Left kidney (tissue), 2 donors: ENCODE measurements around the gene ENSA. TPM values are rescaled to one million over a fixed set of nuclear protein-coding genes. Genes with fewer than 3 reads are reported as not detected.
"Not testable (repeated sequence)": the region's sequence is repeated elsewhere in the genome, so short reads cannot be mapped to it uniquely, and the experiment has no call there.

Experiments used
- DNase-seq: peaks from one replicate; pipeline ENCODE4 v3.0.0-alpha.2; 2013
- polyA plus RNA-seq: library from polyadenylated mRNA; unstranded; fragments of 120-200 nt; gene quantifications from one replicate; pipeline ENCODE4 v1.2.1, GENCODE V29; 2013; ENCODE audit not compliant: insufficient read length

ENSA gene
- polyA plus RNA-seq, 1 donor = 224 TPM

DNA sequence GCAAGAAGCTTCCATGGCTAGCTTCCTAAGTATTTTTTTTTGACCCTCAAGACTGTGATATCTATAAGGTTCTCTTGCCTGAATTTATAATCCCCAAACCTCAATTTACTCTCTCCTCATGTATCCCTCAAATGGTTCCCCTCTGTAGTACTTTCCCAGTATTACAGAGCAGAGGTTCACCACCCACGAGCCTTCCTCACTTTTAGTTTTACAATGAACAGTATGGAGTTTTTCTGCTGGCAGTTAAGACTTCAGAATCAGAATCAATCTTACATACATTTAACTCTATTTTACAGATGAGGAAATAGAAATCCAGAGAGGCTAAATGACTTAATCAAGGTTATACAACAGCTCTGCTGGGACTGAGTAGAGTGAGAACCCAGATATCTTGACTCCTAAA lies 4.9 kb downstream of the ENSA start:
- DNase-seq = not testable (repeated sequence)

DNA sequence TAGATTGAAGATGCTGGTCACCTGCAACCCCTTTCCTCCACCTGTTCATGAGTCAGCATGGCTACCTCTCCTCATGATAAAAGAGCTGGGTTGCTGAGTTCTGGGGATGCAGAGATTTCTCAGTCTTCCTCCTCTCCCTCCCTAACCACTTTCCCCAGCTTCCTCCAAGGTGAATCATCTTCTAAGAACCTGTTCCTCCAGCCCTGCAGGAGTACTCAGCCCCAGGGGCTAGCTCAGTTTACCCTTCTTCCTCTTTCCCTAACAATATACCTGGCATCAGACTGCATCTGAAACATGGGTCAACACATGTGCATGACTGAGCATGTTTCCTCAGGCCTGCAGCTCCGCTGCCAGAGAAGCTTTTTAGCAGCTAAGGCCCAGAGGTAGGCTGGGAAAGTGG lies 5.3 kb downstream of the ENSA start:
- DNase-seq = not testable (repeated sequence)

DNA sequence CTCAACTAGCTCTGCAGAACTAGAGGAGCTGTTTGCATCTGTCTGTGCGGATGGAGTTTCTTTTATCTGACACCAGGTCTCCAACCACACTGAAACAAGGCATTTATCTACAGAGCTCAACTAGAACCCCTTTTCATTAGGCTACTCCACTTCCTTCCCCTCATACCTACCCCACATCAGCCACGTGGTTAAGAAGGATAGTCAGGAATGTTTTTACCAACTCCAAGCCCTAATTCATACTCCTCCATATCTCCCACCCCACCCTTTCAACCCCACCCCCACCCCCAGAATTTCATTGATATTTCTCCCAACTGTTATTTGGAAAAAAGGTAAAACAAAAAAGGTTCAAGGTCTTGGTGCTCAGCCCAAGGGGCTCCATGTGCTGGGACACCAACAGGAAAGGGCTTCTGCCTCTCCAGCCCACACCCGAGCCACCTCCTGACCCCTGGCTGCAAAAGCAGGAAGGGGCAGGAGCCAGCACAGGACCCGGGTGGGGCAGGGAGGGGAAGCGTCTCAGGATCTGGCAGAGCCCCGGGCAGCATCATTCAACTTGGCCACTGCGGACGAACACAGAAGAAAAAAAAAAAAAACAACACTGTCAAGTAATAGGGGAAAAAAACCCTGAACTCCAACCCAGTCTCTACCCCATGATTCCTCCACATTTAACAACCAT lies 7.0 kb downstream of the ENSA start:
- no peak for DNase-seq

DNA sequence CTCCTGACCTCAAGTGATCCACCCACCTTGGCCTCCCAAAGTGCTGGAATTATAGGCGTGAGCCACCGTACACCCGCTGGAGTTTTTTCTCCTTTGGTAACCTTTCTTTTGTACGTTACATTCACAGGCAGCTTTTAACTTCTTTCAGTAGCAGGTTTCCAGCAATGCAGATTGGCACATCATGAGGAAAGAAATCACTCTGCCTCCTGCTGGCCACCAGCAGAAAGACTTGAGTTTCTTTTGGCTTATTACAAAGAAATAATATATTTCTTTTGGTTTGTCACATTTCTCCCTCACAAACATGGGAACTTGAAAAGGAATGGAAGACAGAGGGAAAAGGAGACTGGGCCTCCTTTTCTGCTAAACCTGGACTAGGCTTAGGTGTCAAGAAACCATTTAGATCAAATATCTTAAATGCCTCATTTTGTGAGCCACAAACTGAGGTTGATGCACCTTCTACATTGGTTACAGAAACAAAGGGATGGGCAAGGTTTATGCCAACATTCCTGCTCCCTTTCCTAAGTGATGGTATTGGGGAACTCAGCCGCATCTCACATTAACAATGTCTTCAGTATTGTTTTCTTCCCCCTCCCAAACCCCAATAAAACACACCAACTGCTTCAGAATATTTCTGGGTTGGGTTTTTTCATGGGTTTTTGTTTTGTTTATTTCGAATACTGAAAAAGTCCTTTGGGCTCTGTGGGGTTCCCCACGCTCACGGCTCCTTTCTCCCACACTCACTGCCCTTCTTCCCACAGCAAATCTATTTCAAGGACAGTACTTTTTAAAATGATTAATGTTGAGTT lies 7.7 kb downstream of the ENSA start:
- DNase-seq = no peak

DNA sequence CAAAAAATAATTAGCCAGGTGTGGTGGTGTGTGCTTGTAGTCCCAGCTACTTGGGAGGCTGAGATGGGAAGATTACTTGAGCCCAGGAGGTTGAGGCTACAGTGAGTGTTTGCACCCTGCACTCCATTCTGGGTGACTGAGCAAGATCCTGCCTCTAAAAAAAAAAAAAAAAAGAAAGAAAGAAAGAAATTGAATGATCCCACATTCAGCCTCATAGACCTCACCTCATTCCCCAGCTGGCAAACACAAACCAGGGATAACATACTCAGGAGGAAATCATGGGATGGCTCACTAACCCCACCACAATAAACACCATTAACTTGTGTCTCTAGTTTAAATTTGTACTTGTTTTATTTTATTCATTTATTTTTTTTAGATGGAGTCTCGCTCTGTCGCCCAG lies 8.5 kb downstream of the ENSA start:
- DNase-seq = no peak

DNA sequence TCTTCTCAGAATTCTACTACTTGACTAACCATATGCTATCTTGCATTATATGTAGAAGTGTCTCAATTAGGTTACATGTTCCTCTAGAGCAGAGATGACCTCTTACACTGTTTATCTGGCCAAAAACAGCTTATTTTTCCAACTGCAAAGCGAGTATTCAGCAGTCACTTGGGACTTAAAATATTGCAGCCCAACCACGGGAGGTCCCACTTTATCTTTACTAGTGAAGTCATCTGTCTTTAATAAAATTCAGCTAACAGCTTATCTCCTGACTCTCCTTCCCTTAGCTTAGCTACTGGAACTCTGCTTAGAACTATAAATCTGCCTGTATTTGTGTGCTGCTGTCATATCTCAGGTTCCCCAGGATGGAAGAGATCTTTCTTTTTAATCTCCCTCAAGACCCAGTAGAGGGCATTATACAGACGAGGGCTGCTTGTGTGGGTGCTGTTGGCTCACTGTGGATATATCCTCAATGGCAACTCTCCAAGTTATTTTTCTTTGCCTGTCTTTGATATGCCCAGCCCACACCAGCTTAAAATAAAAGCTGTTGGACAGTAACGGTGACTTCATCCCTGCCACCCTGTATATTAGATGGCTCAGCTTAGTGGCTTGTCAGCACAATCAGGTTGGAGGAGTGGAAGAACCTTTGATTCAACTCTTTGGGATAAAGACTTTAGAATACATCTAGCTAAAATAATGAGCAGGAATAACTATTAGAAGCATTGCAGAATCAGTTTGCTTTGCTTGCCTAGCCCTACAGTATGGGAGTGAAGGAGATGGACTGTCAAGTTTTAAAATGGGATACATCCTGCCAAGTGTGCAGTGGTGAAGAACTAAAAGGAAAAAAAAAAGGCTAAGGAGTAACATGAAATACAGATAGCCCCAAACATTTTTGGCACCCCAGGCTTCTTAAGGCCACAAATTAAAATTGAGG lies 9.6 kb downstream of the ENSA start:
- no peak for DNase-seq

DNA sequence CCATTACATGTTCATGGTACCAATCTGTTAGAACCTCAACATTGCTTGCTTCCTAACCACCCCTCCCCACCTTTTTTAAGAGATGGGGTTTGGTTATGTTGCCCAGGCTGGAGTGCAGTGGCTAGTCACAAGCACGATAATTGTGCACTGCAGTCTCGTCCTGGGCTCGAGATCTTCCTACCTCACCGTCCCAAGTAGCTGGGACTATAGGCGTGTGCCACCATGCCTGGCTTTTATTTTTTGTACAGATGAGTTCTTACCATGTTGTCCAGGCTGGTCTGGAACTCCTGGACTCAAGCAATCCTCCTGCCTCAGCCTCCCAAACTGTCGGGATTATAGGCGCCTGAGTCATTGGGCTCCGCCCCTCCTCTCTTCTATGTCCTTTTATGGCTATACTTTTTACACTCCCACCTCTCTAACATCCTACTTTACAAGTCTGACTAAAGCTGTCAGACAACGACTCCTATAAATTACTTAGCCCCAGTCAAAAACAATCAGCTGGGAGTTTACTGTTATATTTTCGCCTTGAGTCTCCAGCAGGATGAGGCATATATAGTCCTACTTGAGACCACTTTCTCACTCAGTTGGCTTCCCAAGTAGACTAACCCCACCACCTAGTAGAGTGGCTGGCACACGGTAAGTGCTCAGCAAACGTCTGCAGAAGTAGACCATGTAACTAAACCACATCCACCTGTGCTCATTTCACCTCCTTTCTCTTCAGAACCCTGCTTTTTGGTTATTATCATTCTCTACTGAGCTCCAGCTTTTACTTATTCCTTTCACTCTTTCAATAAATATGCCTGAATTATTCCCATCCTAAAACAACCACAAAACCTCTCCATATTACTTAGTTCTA lies 13.8 kb downstream of the ENSA start:
- DNase-seq = no peak

DNA sequence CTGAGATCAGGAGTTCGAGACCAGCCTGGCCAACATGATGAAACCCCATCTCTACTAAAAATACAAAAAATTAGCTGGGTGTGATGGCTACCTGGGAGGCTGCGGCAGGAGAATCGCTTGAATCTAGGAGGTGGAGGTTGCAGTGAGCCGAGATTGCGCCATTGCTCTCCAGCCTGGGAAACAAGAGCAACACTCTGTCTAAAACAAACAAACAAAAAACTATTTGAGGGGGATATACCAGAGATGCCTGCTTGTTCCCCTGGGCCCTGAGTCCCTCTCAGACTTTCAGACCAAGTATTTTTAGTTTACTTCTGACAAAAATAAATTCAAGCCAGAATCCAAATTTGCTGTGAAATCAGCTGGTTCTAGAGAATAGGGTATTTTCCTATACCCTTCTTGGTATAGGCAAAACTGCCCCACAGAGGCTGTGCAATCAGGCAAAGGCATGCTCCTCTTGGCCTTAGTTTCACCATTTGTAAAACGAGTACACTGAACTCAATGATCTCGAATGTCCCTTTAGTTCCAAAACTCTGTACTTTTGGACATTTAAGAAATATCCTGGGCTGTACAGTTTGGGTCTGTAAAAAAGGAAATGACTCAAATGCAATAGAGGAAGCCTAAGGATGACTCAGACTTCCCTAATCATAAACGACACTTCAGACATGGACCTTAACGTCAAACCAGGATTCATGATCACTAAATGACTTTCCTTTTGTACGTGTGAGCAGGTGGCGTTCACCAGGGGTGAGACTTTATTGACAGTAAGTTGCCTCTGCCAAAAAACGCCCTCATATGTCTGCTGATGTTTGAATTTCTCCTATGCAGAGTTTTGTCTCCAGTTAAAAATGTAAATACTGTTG lies 16.1 kb downstream of the ENSA start:
- no peak for DNase-seq

DNA sequence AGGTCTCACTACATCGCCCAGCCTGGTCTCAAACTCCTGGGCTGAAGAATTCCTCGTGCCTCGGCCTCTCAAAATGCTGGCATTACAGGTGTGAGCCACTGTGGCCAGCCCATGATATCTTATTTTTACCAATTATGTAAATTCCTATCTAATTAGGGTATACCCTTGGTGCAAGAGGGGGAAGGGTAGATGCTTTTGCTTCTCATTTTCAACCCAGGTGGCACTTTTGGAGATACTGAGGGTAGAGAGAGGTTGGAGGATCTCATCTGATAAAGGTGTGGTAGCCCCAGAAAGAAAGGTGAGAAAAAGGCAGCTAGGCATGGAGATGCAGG lies 17.4 kb downstream of the ENSA start:
- DNase-seq = no peak

DNA sequence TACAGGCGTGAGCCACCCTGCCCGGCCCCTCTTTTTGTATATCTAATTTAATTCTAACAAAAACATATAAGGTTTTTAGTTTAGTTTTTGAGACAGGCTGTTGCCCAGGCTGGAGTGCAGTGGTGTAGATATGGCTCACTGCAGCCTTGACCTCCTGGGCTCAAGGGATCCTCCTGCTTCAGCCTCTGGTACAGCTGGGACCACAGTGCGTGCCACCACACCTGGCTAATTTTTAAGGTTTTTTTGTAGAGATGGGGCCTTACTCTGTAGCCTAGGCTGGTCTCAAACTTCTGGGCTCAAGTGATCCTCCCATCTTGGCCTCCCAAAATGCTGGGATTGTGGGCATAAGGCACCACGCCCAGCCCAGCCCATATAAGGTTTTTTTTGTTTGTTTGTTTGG lies 18.8 kb downstream of the ENSA start:
- DNase-seq = no peak

DNA sequence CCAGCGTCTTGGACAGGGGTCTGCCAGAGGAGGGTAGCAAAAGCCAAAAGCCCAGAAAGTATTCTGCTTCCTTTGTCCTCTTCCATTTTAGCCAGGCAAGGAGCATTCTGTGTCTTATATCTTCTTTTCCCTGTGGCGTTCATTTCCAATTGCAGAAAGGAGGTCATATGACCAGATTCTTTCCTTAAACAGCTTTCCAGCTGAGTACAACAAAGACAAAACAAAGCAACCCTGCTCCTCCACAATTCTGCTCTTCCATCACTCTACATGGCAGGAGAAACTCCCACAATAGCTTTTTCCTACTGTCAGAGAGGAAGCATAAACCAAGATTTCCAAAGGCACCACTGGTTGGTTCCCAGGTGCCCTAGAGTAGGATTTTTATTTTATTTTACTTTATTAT lies 19.7 kb downstream of the ENSA start:
- no peak for DNase-seq

DNA sequence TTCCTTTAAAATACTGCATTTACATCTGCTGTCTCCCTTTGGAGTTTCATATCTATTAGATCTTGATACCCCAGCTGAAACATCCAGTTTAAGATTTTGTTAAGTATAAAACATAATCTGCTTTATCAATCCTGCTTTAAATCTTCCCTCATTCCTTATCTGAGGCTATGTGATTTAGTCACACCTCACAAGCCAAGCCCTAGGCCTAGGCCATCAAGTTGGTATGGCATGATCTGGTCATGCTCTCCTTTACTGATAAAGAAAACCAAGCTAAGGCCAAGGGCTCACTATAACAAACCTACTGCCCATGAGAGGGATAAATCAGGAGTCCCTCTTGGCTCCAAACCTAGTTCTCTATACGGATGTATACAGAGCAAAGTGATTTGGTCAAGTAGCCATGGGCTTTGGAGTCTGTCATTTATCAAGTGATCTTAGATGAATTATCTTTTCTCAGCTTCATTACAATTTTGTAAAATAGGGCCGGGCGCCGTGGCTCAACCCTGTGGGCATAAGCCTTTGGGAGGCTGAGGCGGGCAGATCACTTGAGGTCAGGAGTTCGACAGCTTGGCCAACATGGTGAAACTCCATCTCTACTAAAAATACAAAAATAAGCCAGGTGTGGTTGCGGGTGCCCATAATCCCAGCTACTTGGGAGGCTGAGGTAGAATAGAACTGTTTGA lies 22.8 kb downstream of the ENSA start:
- DNase-seq = no peak

DNA sequence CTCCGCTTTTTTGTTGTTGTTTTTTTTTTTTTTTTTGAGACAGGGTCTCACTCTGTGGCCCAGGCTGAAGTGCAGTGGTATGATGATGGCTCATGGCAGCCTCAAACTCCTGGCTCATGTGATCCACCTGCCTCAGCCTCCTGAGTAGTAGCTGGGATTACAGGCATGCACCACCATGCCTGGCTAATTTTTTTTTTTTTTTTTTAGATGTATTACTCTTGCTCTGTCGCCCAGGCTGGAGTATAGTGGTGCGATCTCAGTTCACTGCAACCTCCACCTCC lies 24.0 kb downstream of the ENSA start:
- DNase-seq = not testable (repeated sequence)

DNA sequence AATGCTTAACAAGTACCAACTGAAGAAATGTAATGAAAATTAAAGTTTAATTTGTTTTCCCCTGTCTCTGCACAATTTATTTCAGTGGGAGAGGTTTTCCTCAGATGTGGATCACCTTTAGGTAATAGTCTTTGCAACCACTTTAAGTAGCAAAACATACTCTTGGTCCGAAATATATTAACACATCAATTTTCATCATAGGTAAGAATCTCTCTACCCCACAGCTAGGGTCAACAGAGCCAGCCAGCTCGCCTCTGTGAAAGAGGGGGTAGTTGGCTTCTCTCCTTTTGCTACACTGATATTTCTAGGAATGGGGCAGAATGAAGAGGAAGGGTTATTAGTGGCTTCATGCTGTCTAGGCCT lies 25.2 kb downstream of the ENSA start:
- DNase-seq = no peak

DNA sequence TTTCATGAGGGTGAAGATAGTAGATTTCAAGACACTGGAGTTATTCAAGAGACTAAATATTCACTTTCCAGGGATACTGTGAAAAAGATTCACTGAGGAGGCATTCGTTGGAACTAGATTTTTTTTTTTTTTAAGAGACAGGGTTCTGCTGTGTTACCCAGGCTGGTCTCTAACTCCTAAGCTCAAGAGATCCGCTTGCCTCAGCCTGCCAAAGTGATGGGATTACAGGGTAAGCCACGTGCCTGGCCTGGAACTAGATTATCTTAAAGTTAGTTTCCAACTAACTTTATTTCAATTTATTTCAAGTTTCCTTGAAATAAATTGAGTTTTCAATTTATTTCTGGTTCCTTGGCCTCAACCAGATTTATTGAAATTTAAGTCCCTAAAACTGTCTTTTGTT lies 25.7 kb downstream of the ENSA start:
- no peak for DNase-seq

DNA sequence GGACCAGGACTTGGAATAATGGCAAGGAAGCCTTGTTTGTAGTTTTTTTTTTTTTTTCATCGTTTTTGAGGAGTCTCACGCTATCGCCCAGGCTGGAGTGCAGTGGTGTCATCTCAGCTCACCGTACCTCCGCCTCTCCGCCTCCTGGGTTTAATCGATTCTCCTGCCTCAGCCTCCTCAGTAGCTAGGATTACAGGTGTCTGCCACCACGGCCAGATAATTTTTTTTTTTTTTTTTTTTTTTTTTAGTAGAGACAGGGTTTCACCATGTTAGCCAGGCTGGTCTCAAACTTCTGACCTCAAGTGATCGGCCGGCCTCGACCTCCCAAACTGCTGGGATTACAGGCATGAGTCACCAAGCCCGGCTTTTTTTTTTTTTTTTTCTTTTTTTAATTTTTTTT lies 27.0 kb downstream of the ENSA start:
- not testable (repeated sequence) for DNase-seq

DNA sequence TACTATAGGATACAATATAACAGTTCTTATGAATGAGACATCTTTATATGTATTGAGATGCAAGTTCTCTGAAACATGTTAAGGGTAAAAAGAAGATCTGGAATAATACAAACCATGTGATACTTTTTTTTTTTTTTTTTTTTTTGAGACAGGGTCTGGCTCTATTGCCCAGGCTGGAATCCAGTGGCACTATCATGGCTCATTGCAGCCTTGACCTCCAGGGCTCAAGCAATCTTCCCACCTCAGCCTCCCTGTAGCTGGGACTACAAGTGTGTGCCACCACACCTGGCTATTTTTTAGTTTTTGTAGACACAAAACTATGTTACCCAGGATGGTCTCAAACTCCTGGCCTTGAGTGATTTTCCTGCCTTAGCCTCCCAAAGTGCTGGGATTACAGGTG lies 27.9 kb downstream of the ENSA start:
- DNase-seq = no peak

DNA sequence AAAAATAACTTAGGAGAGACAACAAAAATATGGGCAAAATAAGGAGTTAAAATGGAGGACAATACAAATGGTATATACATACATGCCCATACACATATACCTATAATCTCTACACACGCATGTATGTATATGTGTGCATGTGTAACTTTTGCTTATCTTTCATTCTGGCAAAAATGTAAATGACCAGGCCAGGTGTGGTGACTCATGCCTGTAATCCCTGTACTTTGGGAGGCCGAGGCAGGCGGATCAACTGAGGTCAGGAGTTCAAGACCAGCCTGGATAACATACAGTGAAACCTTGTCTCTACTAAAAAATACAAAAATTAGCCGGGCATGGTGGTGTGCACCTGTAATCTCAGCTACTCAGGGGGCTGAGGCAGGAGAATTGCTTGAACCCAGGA lies 31.1 kb downstream of the ENSA start:
- DNase-seq = not testable (repeated sequence)

DNA sequence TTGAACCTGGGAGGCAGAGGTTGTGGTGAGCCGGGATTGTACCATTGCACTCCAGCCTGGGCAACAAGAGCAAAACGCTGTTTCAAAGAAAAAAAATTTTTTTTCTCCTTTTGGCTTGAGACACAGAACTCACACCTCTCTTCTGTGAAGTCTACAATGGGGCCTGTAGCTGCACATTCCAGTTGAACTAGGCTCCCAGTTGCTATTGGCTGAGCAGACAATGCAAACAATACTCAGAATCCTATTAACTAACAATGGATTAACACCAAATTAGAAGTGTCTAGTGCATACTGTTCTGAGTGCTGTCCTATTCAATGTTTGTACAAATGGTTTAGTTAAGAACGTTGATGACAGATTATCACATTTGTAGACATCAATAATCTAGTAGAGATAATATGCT lies 32.4 kb downstream of the ENSA start:
- DNase-seq = no peak

DNA sequence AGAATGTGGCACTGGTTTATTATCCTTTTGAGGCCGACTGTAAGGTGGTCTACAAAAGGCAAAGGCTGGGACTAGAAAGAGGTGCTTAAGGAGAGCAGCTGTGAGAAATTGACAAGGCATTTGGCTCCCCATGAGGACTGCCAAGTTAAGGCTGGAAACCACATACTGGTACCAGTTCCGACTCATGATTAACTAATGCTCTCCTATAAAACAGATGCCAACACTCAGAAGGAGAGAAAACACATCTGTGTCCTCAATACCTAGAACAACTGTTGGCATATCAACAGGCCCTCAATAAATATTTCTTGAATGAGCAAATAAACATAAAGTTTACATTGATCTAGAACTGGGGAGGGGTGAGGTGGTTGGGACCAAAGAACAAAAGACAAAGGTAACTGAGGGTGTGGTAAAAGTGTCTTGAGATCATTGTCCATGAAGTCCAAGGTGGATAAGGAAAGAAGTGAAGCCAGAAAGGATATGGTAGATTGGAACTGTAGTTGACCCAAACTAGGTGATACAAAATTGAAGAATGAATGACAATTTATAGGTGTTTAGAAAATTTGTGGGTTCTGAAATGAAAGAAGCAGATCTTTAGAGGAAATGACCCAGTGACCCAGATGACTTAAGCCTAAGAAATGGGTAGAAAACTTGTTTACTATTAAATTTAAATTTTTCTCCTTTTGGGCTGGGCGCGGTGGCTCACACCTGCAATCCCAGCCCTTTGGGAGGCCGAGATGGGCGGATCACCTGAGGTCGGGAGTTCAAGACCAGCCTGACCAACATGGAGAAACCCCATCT lies 33.1 kb downstream of the ENSA start:
- no peak for DNase-seq
